ENCODE data around the gene MGLL.

GRCh38 chr3:127716384-127716783 is 105.9 kb downstream of the MGLL start:
- TF ChIP-seq EZH2phosphoT487 (IDR thresholded peaks at IDR 0.05; ENCODE audit: low read length) (no peak), CTCF (IDR thresholded peaks at IDR 0.05; ENCODE audit: low read length) (no peak)

Measured in MM.1S (cell line).